Activated CD4-positive, CD25-positive, alpha-beta regulatory T cell (primary cell): ENCODE data around the gene TCEAL3.
"Not testable (repeated sequence)": the region's sequence is repeated elsewhere in the genome, so short reads cannot be mapped to it uniquely, and the experiment has no call there.

ENCODE experiments used
- DNase-seq, 4 experiments: peaks; one replicate each; lab custom pipeline; 2025; lab: John Stamatoyannopoulos, UW

The TCEAL3 gene

DNA sequence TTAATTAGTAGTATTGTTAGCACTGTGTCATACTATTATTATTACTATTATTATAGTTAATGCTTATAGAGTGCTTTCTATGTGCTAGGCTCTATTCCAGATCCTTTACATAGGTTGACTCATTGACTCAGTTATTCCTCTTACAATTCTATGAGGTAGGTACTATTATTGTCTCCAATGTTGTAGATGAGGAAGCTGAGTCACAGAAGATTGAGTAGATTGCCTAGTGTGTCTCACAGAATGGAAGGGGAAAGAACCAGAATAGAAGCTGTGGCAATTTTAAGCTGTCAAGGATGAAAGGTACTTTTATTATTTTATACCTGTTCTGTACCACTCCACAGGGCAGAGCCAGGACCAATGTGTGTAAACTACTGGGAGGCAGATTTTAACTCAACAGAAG is 19.1 kb downstream of the TCEAL3 start:
- no peak for DNase-seq

DNA sequence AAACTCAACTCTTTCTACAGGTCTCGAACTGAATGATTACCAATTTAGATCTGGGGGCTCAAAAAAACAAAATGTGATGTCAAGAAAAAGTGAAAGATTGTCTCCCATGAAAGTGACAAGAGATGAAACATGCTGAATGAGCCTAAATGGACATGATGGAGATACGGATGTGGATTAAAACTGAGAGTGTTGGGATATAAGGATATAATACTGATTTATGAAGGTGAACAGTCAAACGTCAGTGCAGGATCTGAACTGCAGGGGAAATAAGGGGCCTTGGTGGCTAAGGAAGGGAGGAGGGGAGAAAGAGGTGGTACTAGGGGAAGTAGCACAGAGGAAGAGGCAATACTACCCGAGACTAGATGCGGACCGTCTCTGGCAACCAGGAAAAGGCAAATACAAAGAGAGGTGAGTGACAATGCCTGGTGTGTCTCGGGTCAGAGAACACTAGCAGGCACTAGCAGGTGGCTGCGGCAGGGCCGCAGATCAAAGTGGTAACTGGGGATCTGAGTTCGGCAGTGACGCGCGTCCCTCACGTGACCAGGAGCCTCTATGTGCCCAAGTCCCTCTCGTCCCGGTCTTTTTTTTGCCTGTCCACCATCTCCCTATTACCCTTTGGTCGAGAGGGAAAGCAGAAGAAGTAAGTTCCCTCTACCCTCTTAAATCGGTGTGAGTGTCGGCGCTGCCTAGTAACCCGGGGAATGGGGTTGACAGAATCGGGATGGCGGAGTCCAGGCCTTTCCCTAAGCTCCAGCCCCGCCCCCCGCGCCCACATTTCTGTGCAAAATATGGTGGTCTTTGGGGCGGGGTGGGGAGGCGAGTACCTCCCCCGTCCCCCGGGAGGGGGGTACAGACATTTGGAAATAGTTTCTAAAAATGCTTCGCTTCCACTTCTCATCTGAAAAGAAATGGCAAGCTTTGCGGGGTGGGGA is 20.9 kb downstream of the TCEAL3 start, which contains the start of gene TCEAL1:
Gene TCEAL1 (plus strand): TSS at position 590 of the 932 bp plus-strand sequence. CDS start 942 bp downstream, outside the sequence.
- peak in 1 of 4 experiments; percentile 0 for DNase-seq

DNA sequence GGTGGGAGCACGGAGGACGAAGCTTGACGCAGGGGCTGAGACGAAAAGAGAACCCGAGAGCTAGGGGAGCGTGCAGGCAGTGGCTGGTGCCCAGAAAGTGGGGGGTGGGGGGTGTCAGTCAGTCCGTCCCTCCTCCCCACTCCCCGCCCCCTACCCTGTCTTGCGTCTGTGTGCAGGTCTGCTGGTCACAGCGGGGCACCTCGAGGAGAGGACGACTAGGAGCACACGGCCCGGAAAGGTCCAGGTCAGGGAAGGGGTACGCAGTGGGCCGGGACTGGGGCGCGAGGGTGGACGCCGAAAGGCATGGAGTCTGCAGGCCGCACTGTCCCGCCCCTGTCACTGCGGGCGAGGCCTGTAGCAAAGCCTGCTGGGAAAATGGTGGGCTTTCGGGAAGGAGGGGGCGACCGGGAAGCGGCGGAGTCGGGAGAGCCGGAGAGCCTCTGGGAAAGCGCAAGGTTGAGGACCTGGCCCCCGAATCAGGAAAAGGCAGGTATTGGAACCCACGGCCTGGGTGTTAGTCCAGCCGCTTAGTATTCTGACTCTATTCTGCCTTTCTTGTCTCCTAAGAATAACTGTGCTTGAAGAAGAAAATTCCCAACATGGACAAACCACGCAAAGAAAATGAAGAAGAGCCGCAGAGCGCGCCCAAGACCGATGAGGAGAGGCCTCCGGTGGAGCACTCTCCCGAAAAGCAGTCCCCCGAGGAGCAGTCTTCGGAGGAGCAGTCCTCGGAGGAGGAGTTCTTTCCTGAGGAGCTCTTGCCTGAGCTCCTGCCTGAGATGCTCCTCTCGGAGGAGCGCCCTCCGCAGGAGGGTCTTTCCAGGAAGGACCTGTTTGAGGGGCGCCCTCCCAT is 21.8 kb downstream of the TCEAL3 start:
- DNase-seq, result peak in 1 of 4 experiments; percentile 1

DNA sequence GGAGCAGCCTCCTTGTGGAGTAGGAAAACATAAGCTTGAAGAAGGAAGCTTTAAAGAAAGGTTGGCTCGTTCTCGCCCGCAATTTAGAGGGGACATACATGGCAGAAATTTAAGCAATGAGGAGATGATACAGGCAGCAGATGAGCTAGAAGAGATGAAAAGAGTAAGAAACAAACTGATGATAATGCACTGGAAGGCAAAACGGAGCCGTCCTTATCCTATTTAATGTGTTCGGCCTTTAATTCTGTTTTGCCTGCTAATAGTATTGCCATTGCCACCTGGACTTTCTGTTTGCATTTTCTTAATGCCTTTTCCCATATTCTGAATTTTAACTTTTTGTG is 22.4 kb downstream of the TCEAL3 start:
- no peak for DNase-seq

DNA sequence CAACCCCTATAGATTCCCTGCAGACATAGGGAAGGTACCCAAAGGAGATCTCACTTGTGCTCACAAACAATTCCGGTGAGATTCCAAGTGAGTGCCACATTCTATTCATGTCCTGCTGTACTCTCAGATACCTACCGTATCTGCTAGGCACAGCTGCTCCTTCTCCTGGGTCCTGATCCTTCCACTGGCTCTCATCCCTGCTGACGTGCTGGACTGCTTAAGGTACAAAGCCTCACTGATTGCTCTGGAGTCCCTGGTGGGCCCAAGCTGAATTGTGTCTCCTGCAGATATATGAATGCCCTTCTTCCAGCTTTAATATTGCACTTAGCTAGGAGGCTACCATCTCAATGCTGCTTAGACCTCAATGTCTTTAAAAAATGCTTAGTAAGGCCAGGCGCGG is 23.4 kb downstream of the TCEAL3 start:
- DNase-seq, result no peak

DNA sequence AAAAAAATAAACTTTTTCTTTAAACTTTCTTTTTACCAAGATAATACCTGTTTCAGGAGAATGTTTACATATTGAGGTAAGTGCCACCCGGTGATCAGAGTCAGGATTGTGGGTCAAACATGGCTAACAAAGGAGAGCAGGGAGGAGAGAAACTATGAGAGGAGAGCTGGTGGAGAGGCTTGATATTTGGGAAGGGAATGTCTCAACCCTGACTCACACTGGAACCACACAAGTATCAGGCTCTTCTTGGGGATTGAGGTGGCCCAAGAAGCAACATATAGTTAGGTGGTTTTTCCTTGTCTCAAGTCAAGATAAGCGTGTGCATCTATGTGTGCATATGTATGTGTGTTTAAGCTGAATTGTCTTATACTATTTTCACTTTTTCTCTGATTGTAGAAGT is 27.7 kb downstream of the TCEAL3 start:
- DNase-seq, result no peak

DNA sequence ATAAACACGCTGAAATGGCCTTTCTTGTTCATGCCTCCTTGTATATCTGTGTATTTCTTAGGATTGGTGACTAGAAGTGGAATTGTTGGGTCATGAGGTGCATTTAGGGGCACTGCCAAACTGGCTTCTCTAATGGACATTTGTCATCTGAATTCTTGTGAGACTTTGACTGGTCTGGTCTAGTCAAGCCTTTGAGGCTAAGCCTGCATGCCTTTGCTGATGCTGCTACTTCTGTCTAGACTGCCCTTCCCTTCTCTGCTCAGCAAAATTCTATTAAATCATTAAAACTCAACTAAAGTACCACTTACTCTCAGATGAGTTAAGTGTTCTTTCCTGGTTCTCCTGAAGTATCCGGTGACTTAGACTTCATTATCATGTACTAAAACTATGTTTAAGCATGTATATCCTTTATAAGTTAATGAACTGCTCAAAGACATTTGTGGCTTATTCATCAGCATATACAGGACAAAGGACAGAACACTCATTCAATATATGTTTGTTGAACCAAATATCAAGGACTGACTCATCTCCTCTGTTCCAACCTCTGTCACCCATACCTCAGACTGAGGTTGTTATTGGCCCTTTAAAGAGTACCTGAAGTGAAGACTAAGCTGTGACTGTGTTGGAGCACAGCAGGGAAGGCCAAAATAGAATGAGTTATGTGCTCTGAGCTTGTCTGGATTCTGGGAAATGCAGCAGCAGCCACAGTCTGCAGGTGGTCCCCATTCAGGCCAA is 30.0 kb downstream of the TCEAL3 start:
- DNase-seq, result no peak

DNA sequence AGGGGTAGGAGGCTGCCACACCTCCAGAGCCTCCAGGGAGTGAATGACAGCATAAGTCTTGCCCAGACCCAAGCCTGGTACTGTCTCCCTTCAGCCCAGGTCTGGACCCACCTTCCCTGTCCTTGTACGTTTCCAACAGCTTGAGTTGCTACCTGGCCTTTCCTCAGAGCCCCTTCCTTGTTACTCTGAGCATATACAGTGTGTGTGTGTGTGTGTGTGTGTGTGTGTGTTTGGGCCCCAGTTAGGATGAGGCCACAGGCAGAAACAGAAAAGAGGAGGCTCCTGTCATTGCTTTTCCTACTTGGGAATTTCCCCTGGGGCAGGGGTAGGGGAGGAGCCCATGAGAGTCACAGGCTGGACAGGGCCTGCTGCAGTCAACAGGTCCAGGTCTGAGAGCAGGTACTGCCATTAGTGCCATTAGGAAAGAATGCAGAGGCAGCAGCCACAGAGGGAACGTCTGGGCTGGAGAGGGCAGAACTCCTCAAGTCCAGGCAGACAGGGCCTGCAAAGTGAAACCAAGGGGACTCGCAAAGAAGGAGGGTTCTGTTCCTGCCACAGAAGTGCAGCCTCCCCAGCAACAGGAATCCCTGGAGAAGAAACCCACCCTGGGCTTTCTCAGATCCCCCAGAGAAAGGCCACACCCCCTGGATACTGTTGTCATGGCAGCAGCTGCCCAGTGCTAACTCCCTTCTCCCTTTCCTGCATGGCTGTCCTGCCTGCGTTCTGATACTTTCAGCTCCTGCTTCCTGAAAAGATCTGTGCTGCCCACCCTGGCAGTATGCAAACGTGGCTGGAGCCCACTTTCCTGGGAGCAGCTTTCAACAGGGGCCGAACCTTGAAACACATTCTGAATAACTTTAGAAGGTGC is 30.9 kb downstream of the TCEAL3 start:
- DNase-seq, result not testable (repeated sequence)

DNA sequence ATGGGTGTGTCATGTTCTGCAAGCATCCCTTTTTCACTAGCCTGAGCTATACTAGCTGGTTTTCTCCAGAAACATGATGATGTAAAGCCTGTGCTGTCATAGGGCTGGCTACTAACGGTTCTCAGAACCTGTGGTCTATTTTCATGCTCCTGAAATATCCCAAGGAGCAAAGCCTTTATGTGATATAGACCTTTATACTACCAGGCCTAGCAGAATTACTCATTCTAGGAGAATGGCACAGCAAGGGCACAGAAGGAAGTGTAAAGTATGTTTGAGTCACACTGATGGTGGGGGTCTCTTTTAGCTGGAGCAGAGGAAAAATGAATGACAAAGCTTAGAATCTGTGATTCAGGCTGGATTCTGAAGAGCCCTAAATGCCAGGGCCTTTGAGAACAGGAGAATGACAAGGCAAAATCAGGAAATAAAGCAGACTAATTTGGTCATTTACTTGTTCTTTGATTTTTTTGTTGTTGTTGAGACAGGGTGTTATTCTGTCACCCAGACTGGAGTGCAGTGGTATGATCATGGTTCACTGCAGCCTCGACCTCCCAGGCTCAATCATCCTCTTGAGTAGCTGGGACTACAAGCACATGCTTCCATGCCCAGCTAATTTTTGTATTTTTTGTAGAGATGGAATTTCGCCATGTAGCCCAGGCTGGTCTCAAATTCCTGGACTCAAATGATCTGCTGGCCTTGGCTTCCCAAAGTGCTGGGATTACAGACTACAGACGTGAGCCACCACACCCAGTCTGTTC is 32.8 kb downstream of the TCEAL3 start:
- no peak for DNase-seq

DNA sequence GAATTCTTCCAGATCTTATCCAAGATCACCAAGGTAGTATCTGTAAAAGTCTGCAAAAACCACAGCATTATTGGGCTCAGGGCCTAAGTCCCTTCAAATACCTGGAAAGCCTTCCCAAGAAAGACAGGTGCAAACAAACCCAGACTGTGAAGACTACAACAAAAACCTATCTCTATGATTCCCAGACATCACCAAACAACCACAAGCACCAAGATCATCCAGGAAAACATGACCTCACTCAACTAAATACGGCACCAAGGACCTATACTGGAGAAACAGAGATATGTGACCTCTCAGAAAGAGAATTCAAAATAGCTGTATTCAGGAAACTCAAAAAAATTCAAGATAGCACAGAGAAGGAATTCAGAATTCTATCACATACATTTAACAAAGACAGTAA is 36.4 kb downstream of the TCEAL3 start:
- DNase-seq, result no peak

DNA sequence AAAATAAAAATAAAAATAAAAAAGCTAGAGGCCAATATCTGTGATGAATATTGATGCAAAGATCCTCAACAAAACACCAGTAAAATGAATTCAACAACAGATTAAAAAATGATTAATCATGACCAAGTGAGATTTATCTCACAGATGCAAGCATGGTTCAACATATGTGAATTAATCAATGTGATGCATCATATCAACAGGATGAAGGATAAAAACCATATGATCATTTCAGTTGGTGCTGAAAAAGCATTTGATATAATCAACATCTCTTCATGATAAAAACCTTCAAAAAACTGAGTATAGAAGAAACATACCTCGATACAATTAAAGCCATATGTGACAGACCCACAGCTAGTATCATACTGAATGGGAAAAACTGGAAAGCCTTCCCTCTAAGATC is 39.9 kb downstream of the TCEAL3 start:
- no peak for DNase-seq

DNA sequence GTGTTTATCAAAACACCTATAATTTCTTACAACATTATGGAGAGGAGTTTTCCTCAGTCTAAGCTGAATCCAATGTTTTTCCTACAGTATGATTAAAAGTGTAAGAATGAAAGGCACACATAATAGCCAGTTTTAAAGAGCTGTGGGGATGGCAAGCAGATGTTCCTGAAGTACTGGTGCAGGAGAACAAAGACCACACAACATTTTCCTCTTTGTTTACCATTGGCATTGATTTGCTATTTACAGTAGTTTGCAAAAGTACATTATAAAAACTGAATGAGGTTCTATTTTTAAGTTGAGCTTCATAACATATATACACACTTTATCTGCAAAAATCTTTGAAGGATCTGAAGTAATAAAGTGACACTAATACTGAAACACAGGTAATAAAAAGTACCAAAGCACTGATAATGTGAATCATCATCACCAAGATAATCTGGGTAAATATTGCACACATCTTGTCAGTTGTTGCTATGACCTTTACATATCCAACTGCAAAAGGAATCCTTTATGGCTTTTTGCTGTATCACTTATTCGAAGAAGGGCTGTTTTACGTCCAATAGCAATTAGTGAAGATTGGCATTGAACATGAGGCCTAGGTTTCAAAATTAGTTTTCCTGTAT is 43.5 kb downstream of the TCEAL3 start:
- no peak for DNase-seq

DNA sequence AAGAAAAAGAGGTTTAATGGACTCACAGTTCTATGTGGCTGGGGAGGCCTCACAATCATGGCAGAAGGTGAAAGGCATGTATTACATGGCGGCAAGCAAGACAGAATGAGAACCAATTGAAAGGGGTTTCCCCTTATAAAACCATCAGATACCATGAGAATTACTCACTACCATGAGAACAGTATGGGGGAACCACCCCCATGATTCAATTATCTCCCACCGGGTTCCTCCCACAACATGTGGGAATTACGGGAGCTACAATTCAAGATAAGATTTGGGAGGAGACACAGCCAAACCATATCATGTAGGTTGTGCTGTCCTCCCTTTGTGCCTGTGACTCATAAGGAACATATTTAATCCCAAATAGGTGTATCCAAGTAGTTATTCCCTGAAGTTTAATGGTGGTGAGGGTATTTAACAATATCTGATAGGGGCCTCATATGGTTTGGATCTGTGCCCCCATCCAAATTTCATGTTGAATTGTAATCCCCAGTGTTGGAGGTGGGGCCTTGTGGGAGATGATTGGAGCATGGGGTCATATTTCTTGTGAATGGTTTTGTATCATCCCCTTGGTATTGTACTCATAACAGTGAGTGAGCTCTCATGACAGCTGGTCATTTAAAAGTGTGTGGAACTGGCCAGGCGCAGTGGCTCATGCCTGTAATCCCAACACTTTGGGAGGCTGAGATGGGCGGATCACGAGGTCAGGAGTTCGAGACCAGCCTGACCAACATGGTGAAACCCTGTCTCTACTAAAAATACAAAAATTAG is 47.7 kb downstream of the TCEAL3 start:
- DNase-seq, result not testable (repeated sequence)

DNA sequence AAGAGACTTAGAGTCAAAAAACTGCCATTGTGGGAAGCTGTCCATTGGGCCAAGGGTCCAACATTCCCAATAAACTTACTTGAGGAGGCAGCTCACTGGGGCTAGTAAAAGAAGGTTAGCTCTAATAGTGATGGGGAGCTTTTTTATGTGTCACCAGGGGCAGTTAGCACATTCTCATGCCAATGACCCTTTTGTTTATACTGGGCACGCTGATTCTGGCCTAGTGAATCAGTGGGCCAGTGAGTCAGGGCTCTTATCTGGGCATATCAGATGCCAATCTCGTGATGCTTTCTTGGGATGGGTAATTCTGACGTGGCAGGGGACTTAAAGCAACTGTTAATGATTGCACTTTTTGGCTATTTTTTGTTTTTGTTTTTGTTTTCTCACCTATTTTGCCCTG is 48.9 kb downstream of the TCEAL3 start:
- DNase-seq, result no peak

DNA sequence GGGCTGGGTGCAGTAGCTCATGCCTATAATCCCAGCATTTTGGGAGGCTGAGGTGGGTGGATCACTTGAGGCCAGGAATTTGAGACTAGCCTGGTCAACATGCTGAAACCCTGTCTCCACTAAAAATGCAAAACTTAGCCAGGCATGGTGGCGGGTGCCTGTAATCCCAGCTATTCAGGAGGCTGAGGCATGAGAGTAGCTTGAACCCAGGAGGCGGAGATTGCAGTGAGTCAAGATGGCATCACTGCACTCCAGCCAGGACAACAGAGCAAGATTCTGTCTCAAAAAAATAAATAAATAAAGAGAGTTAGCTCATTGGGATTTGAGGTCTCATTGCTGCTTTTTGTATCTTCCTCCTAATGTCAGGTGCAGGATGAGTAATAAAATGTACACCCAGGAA is 49.3 kb downstream of the TCEAL3 start:
- not testable (repeated sequence) for DNase-seq

DNA sequence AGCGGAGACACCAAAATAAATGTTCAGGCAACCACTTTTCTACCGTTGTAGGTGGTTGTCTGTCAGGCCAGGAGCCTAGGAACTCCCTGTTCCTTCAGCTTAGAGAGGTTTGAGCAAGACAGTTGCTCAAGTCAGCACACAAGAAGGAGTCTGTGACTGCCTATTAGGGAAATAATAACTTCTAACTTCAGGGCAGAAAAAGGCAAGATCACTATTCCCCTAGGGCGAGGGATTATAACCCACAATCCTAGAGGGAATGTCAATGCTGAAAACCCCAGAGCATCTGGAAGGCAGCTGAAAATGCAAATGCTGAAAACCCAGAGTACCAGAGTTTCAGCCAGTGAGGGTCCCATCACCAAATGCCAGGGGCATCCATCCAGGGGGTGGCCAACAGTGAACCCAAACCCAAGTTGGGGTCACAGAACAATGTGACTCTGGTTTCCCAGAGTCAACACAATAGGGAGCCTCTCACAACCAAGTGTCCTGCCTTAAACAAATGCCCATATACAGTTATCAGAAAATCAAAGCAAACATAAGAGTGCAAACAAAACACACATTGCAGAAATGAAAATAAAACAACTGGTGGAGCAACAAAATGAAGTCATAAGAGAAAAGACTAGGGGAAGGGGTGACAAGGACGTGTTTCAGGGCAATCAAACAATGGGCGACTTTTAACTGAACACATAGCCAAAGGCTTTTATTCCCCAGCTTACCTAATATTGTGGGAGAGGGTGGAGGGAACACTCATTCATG is 51.1 kb downstream of the TCEAL3 start:
- DNase-seq, result no peak

DNA sequence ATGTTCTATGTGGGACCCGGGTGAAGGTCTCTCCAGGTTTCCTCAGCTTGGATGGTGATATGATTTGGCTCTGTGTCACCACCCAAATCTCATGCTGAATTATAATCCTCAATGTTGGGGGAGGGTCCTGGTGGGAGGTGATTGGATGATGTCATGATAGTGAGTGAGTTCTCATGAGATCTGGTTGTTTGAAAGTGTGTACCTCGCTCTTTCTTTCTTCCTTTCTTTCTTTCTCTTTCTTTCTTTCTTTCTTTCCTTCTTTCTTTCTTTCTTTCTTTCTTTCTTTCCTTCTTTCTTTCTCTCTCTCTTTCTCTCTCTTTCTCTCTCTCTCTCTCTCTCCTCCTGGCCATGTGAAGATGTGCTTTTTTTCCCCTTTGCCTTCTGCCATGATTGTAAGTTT is 51.7 kb downstream of the TCEAL3 start:
- DNase-seq, result not testable (repeated sequence)
